ENCODE results near the gene NDOR1. TPM values are rescaled to one million over a fixed set of nuclear protein-coding genes. Genes with fewer than 3 reads are reported as not detected.

NDOR1 gene
- total and polyA plus RNA-seq, 4 donors = 4.5 to 22.0 (median 12.0) TPM

DNA sequence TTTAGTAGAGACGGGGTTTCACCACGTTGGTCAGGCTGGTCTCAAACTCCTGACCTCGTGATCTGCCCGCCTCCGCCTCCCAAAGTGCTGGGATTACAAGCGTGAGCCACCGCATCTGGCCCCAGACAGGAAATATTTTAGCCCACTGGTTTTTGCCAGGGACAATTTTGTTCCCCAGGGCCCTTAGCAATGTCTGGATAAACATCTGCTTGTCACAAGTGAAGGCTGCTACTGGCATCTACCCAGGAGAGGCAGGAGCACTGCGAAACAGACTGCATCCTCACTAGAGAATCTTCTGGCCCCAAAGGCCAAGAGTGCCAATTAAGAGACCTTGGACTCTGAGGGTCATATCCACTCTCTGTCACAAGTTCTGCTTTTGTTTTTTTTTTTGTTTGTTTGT, 2.5 kb upstream of the NDOR1 start:
- TF ChIP-seq, protein P1, sequence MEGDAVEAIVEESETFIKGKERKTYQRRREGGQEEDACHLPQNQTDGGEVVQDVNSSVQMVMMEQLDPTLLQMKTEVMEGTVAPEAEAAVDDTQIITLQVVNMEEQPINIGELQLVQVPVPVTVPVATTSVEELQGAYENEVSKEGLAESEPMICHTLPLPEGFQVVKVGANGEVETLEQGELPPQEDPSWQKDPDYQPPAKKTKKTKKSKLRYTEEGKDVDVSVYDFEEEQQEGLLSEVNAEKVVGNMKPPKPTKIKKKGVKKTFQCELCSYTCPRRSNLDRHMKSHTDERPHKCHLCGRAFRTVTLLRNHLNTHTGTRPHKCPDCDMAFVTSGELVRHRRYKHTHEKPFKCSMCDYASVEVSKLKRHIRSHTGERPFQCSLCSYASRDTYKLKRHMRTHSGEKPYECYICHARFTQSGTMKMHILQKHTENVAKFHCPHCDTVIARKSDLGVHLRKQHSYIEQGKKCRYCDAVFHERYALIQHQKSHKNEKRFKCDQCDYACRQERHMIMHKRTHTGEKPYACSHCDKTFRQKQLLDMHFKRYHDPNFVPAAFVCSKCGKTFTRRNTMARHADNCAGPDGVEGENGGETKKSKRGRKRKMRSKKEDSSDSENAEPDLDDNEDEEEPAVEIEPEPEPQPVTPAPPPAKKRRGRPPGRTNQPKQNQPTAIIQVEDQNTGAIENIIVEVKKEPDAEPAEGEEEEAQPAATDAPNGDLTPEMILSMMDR (IDR thresholded peaks at IDR 0.05; ENCODE audit: control extremely low read depth, extremely low read depth) = no peak
- ATAC-seq (ENCODE audit: insufficient read depth, low FRiP score) = no peak

DNA sequence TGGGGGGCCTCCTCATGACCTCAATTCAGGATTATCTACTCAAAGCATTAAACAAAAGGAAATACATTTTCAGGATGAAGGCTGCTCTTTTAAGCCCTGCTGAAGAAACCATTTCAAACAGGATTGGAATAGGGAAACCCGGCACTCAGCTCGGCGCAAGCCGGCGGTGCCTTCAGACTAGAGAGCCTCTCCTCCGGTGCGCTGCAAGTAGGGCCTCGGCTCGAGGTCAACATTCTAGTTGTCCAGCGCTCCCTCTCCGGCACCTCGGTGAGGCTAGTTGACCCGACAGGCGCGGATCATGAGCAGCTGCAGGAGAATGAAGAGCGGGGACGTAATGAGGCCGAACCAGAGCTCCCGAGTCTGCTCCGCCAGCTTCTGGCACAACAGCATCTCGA, 772 bp upstream of the NDOR1 start:
- ATAC-seq (ENCODE audit: insufficient read depth, low FRiP score) (no peak), DNase-seq (no peak)
- TF ChIP-seq, protein P1 (IDR thresholded peaks at IDR 0.05; ENCODE audit: control extremely low read depth, extremely low read depth) = no peak
- Histone ChIP-seq H3K27ac (ENCODE audit: low read depth in 1 of 2, low read length in 1 of 2) (peak overlapping the region; percentile 75 to 87), H3K36me3 (ENCODE audit: control insufficient read depth in 4 of 4, insufficient read depth in 4 of 4, low read length in 4 of 4) (peaks cover 0 to 14% (median 8%) of the 10 kb centered on the region in 4 donors), H3K4me3 (peak overlapping the region; percentile 95), H3K9ac (ENCODE audit: insufficient read depth in 1 of 2, low read length in 2 of 2) (peak overlapping the region; percentile 33 to 65), H3K4me1 (ENCODE audit: control insufficient read depth in 5 of 5, insufficient read depth in 5 of 5, low read length in 5 of 5) (peaks cover 3 to 30% (median 28%) of the 10 kb centered on the region in 5 donors), H3K9me3 (ENCODE audit: control insufficient read depth in 4 of 4, insufficient read depth in 3 of 4, low read length in 3 of 4) (peaks cover 0 to 2% (median 0%) of the 10 kb centered on the region in 4 donors), H3K27me3 (ENCODE audit: control insufficient read depth in 3 of 3, insufficient read depth in 3 of 3, low read length in 2 of 3) (no peaks in the 10 kb centered on the region)
- WGBS, 2 donors = 11 to 18% methylated on average over 21 of the region's 21 CpGs

More for the DNA sequence above, 2.5 kb upstream of the NDOR1 start:
- Histone ChIP-seq H3K36me3 (ENCODE audit: control insufficient read depth in 4 of 4, insufficient read depth in 4 of 4, low read length in 4 of 4) (peaks cover 0 to 8% (median 5%) of the 10 kb centered on the region in 4 donors), H3K4me1 (ENCODE audit: control insufficient read depth in 5 of 5, insufficient read depth in 5 of 5, low read length in 5 of 5) (peaks cover 12 to 43% (median 28%) of the 10 kb centered on the region in 5 donors), H3K9ac (ENCODE audit: insufficient read depth in 1 of 2, low read length in 2 of 2) (no peak overlapping the region), H3K9me3 (ENCODE audit: control insufficient read depth in 4 of 4, insufficient read depth in 3 of 4, low read length in 3 of 4) (peaks cover 0 to 2% (median 0%) of the 10 kb centered on the region in 4 donors), H3K27me3 (ENCODE audit: control insufficient read depth in 3 of 3, insufficient read depth in 3 of 3, low read length in 2 of 3) (no peaks in the 10 kb centered on the region), H3K4me3 (no peak overlapping the region), H3K27ac (ENCODE audit: low read depth in 1 of 2, low read length in 1 of 2) (no peak overlapping the region)
- no peak for DNase-seq
- 85 to 91% methylated on average over 8 of the region's 8 CpGs for WGBS, 2 donors

DNA sequence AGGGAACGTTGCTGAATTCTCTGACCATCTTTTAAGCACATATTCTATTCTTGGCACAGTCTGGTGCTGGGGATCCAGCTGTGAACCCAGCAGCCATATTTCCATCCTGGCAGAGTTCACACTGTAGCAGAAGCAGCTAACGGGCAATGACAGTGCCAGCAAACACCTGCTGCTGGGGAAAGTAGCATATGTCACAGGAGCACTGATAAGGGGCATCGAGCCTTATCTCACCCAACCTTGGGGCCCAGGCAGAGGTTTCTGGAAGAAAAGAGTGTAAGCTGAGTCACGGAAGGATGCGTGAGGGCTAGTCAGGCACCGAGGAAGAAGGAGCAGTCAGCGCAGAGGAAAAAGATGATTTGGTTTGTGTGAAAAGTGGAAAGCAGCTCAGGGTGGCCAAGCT, 1.1 kb downstream of the NDOR1 start:
- H3K36me3 ChIP-seq (ENCODE audit: control insufficient read depth in 4 of 4, insufficient read depth in 4 of 4, low read length in 4 of 4) = peaks cover 0 to 14% (median 8%) of the 10 kb centered on the region in 4 donors

More for the DNA sequence above, 1.1 kb downstream of the NDOR1 start:
- 77 to 85% methylated on average over 7 of the region's 7 CpGs for WGBS, 2 donors
- H3K27ac ChIP-seq (ENCODE audit: low read depth in 1 of 2, low read length in 1 of 2) = no peak overlapping the region
- TF ChIP-seq, protein P1 (IDR thresholded peaks at IDR 0.05; ENCODE audit: control extremely low read depth, extremely low read depth) = no peak
- H3K4me1 ChIP-seq (ENCODE audit: control insufficient read depth in 5 of 5, insufficient read depth in 5 of 5, low read length in 5 of 5) = peaks cover 3 to 26% (median 23%) of the 10 kb centered on the region in 5 donors
- H3K9ac ChIP-seq (ENCODE audit: insufficient read depth in 1 of 2, low read length in 2 of 2) = no peak overlapping the region
- DNase-seq = no peak
- H3K4me3 ChIP-seq = no peak overlapping the region
- no peak for ATAC-seq (ENCODE audit: insufficient read depth, low FRiP score)
- H3K27me3 ChIP-seq (ENCODE audit: control insufficient read depth in 3 of 3, insufficient read depth in 3 of 3, low read length in 2 of 3) = no peaks in the 10 kb centered on the region
- H3K9me3 ChIP-seq (ENCODE audit: control insufficient read depth in 4 of 4, insufficient read depth in 3 of 4, low read length in 3 of 4) = peaks cover 0 to 2% (median 0%) of the 10 kb centered on the region in 4 donors
